Thoracic aorta (tissue), 2 donors: ENCODE data around the gene ARNT2. TPM values are rescaled to one million over a fixed set of nuclear protein-coding genes. Genes with fewer than 3 reads are reported as not detected.

Experiments used
- ATAC-seq: fragments of 150-250 bp; one replicate; pipeline ENCODE4 v1.8.0; 2017; ENCODE audit warnings: low read depth; ENCODE audit not compliant: insufficient number of reproducible peaks, low FRiP score
- DNase-seq: peaks from one replicate; pipeline ENCODE4 v3.0.0-alpha.2; 2020; ENCODE audit warnings: low spot score
- H3K27ac ChIP-seq, 2 donors: fragments of 200-600 bp; sonication (generic); 1 replicate in 1 of 2; 2 replicates in 1 of 2; pipeline ENCODE4 v1.5.1; 2016; ENCODE audit warnings: mild to moderate bottlenecking in 2 of 2, moderate library complexity in 2 of 2
- H3K27me3 ChIP-seq: fragments of 200-600 bp; sonication (generic); replicated peaks from 2 replicates; pipeline ENCODE4 v1.6.0; 2016; ENCODE audit warnings: mild to moderate bottlenecking; ENCODE audit not compliant: insufficient read depth
- H3K36me3 ChIP-seq: fragments of 200-600 bp; sonication (generic); one replicate; pipeline ENCODE4 v1.5.1; 2016
- H3K4me1 ChIP-seq, 2 donors: fragments of 200-600 bp; sonication (generic); 1 replicate in 1 of 2; 2 replicates in 1 of 2; pipeline versions ENCODE4 v1.5.1 to v1.6.0; 2016; ENCODE audit warnings: low read depth in 2 of 2, mild to moderate bottlenecking in 1 of 2; ENCODE audit not compliant: control insufficient read depth in 1 of 2
- H3K4me3 ChIP-seq: fragments of 200-600 bp; sonication (generic); 2 replicates; pipeline ENCODE4 v1.5.1; 2016; ENCODE audit warnings: mild to moderate bottlenecking
- H3K9me3 ChIP-seq: fragments of 200-600 bp; sonication (generic); 2 replicates; pipeline ENCODE4 v1.5.1; 2016
- CTCF ChIP-seq: fragments of 200-600 bp; sonication (generic); IDR thresholded peaks from one replicate; pipeline ENCODE4 v1.5.1; 2019; ENCODE audit warnings: antibody characterized with exemption
- total RNA-seq, 2 donors: library from RNA; depleted of rRNA; stranded (reverse); fragments of >200 nt; gene quantifications; one replicate each; pipeline versions ENCODE4 v1.1.0 to v1.2.3, GENCODE V29; 2016

ARNT2 gene
- total RNA-seq, 2 donors from 2014 or later: 5.8 to 22.9 TPM

- H3K4me1 ChIP-seq: no peaks in the 10 kb centered on the region
- ATAC-seq: no peak
- H3K4me3 ChIP-seq: no peak overlapping the region
- DNase-seq: no peak
- TF ChIP-seq CTCF: no peak
- H3K27ac ChIP-seq: no peak overlapping the region
- H3K27me3 ChIP-seq: no peaks in the 10 kb centered on the region
- H3K36me3 ChIP-seq: no peaks in the 10 kb centered on the region
- H3K9me3 ChIP-seq: no peaks in the 10 kb centered on the region
These were observed 60.9 kb downstream of the ARNT2 start for GRCh38 chr15:80464951-80465625.

GRCh38 chr15:80465626-80466005 lies 61.4 kb downstream of the ARNT2 start:
- Histone ChIP-seq H3K27ac (no peak overlapping the region), H3K9me3 (no peaks in the 10 kb centered on the region), H3K36me3 (no peaks in the 10 kb centered on the region), H3K4me1 (no peaks in the 10 kb centered on the region), H3K4me3 (no peak overlapping the region), H3K27me3 (no peaks in the 10 kb centered on the region)
- no peak for ATAC-seq
- DNase-seq: no peak
- TF ChIP-seq CTCF: no peak

- Histone ChIP-seq H3K9me3 (no peaks in the 10 kb centered on the region), H3K27ac (no peak overlapping the region), H3K4me1 (no peaks in the 10 kb centered on the region), H3K27me3 (no peaks in the 10 kb centered on the region), H3K36me3 (no peaks in the 10 kb centered on the region), H3K4me3 (no peak overlapping the region)
- no peak for TF ChIP-seq CTCF
- ATAC-seq (no peak), DNase-seq (no peak)
These were observed 62.4 kb downstream of the ARNT2 start for GRCh38 chr15:80466543-80466942.

GRCh38 chr15:80467311-80467714 lies 63.1 kb downstream of the ARNT2 start:
- Histone ChIP-seq H3K36me3 (no peaks in the 10 kb centered on the region), H3K4me1 (no peaks in the 10 kb centered on the region), H3K4me3 (no peak overlapping the region), H3K27ac (no peak overlapping the region), H3K9me3 (no peaks in the 10 kb centered on the region), H3K27me3 (no peaks in the 10 kb centered on the region)
- DNase-seq (no peak), ATAC-seq (no peak)
- no peak for TF ChIP-seq CTCF

GRCh38 chr15:80468796-80469195 lies 64.6 kb downstream of the ARNT2 start:
- H3K4me3 ChIP-seq: no peak overlapping the region
- no peak for TF ChIP-seq CTCF
- no peaks in the 10 kb centered on the region for H3K27me3 ChIP-seq
- no peaks in the 10 kb centered on the region for H3K36me3 ChIP-seq
- DNase-seq: no peak
- ATAC-seq: no peak
- H3K27ac ChIP-seq: no peak overlapping the region
- H3K9me3 ChIP-seq: no peaks in the 10 kb centered on the region
- no peaks in the 10 kb centered on the region for H3K4me1 ChIP-seq
